GM23338 (cell line): ENCODE results near the gene TTLL6. TPM values are rescaled to one million over a fixed set of nuclear protein-coding genes. Genes with fewer than 3 reads are reported as not detected.

ENCODE experiments used
- ATAC-seq: fragments of 200-7000 bp; cut with Tn5 transposase; 3 replicates; pipeline ENCODE4 v1.9.1; 2020
- DNase-seq: peaks from one replicate; pipeline ENCODE4 v3.0.0-alpha.2; 2015; ENCODE audit warnings: low spot score
- H2AFZ ChIP-seq: fragments of 200-600 bp; sonication (generic); 2 replicates; pipeline ENCODE4 v1.8.0; 2016; ENCODE audit warnings: antibody characterized with exemption, mild to moderate bottlenecking, moderate library complexity
- H3F3A ChIP-seq: fragments of 200-600 bp; sonication (generic); replicated peaks from 2 replicates; pipeline ENCODE4 v1.8.0; 2017; ENCODE audit warnings: antibody characterized with exemption, mixed run types, low read depth
- H3K27ac ChIP-seq: fragments of 200-600 bp; sonication (generic); 2 replicates; pipeline ENCODE4 v1.6.1; 2016; ENCODE audit warnings: low read depth
- H3K27me3 ChIP-seq: fragments of 200-600 bp; sonication (generic); 2 replicates; pipeline ENCODE4 v1.8.0; 2016; ENCODE audit warnings: mild to moderate bottlenecking, mixed run types, moderate library complexity; ENCODE audit not compliant: insufficient read depth
- H3K36me3 ChIP-seq: fragments of 200-600 bp; sonication (generic); 2 replicates; pipeline ENCODE4 v1.8.0; 2016; ENCODE audit warnings: mild to moderate bottlenecking; ENCODE audit not compliant: insufficient read depth
- H3K4me1 ChIP-seq: fragments of 200-600 bp; sonication (generic); 2 replicates; pipeline ENCODE4 v1.8.0; 2016; ENCODE audit warnings: mild to moderate bottlenecking, moderate library complexity; ENCODE audit not compliant: insufficient read depth
- H3K4me2 ChIP-seq: fragments of 200-600 bp; sonication (generic); 2 replicates; pipeline ENCODE4 v1.7.1; 2017; ENCODE audit warnings: mixed run types
- H3K4me3 ChIP-seq: fragments of 200-600 bp; sonication (generic); 2 replicates; pipeline ENCODE4 v1.6.1; 2016; ENCODE audit warnings: mixed run types
- H3K79me2 ChIP-seq: fragments of 200-600 bp; sonication (generic); replicated peaks from 2 replicates; pipeline ENCODE4 v1.8.0; 2017; ENCODE audit warnings: mild to moderate bottlenecking; ENCODE audit not compliant: insufficient read depth
- H3K9me2 ChIP-seq: fragments of 200-600 bp; sonication (generic); 2 replicates; pipeline ENCODE4 v1.8.0; 2017; ENCODE audit not compliant: insufficient read depth
- H4K20me1 ChIP-seq: fragments of 200-600 bp; sonication (generic); replicated peaks from 2 replicates; pipeline ENCODE4 v1.8.0; 2017; ENCODE audit warnings: mild to moderate bottlenecking; ENCODE audit not compliant: insufficient read depth
- H3K27ac Mint-ChIP-seq: 2 replicates; pipeline ENCODE4 v1.8.0; 2020; ENCODE audit warnings: inconsistent platforms, mild to moderate bottlenecking, moderate library complexity, mixed read lengths
- H3K27me3 Mint-ChIP-seq: 3 replicates; pipeline ENCODE4 v1.8.0; 2022; ENCODE audit warnings: low read depth, mild to moderate bottlenecking, moderate library complexity, mixed read lengths, inconsistent platforms; ENCODE audit not compliant: insufficient read depth, poor library complexity
- H3K36me3 Mint-ChIP-seq: 3 replicates; pipeline ENCODE4 v1.8.0; 2021; ENCODE audit warnings: low read depth, mild to moderate bottlenecking, inconsistent platforms, moderate library complexity, mixed read lengths
- H3K4me1 Mint-ChIP-seq: 3 replicates; pipeline ENCODE4 v1.8.0; 2020; ENCODE audit warnings: mild to moderate bottlenecking, inconsistent platforms, mixed read lengths
- H3K4me3 Mint-ChIP-seq: 3 replicates; pipeline ENCODE4 v1.8.0; 2021; ENCODE audit warnings: moderate library complexity, mild to moderate bottlenecking, inconsistent platforms, mixed read lengths
- H3K9me3 Mint-ChIP-seq: 3 replicates; pipeline ENCODE4 v1.8.0; 2020; ENCODE audit warnings: moderate library complexity, mild to moderate bottlenecking, inconsistent platforms, mixed read lengths
- CREB1 ChIP-seq: fragments of 250-450 bp; sonication (Bioruptor Pico); IDR thresholded peaks from 2 replicates; pipeline ENCODE4 v1.5.0; 2020; ENCODE audit warnings: low read depth, mild to moderate bottlenecking, moderate library complexity
- CTCF ChIP-seq, 2 experiments: fragments of 200-600 bp in 1 of 2; sonication (generic) in 1 of 2; conservative IDR thresholded peaks; 2 replicates each; pipeline versions ENCODE4 v1.5.1 to v1.6.1; 2016 to 2017; ENCODE audit warnings: antibody characterized with exemption in 2 of 2, low read depth in 2 of 2, mild to moderate bottlenecking in 2 of 2, moderate library complexity in 1 of 2
- ETS1 ChIP-seq: IDR thresholded peaks from 2 replicates; pipeline ENCODE4 v1.6.1; 2016; ENCODE audit warnings: antibody characterized with exemption
- EZH2 ChIP-seq: fragments of 200-600 bp; sonication (generic); IDR thresholded peaks from one replicate; pipeline ENCODE4 v1.8.0; 2017; ENCODE audit warnings: antibody characterized with exemption, mild to moderate bottlenecking, low read depth; ENCODE audit not compliant: unreplicated experiment
- EZH2phosphoT487 ChIP-seq: fragments of 200-600 bp; sonication (generic); IDR thresholded peaks from one replicate; pipeline ENCODE4 v1.8.1; 2018; ENCODE audit warnings: antibody characterized with exemption; ENCODE audit not compliant: unreplicated experiment
- JUNB ChIP-seq: IDR thresholded peaks from one replicate; pipeline ENCODE4 v1.6.1; 2016; ENCODE audit warnings: antibody characterized with exemption; ENCODE audit not compliant: unreplicated experiment
- POLR2AphosphoS5 ChIP-seq: IDR thresholded peaks from 2 replicates; pipeline ENCODE4 v1.6.1; 2016; ENCODE audit warnings: antibody characterized with exemption, low read depth
- STAT1 ChIP-seq: IDR thresholded peaks from one replicate; pipeline ENCODE4 v1.6.1; 2016; ENCODE audit warnings: antibody characterized with exemption; ENCODE audit not compliant: unreplicated experiment
- ZNF331 ChIP-seq: fragments of 250-450 bp; sonication (Bioruptor Pico); IDR thresholded peaks from 2 replicates; pipeline ENCODE4 v1.5.0; 2020; ENCODE audit warnings: low read depth, mild to moderate bottlenecking, moderate library complexity
- polyA plus RNA-seq: library from polyadenylated mRNA; unstranded; fragments of >200 nt; fragmentation: Nextera tagmentation; extraction: Ambion mirVana; gene quantifications from 2 replicates; pipeline ENCODE4 v1.2.1, GENCODE V29; 2016
- total RNA-seq: library from RNA; depleted of rRNA; stranded (reverse); fragments of >200 nt; shearing (Covaris generic); gene quantifications from 2 replicates; pipeline ENCODE4 v1.2.3, GENCODE V29; 2014
- TF ChIP-seq, protein P1 (sequence below): fragments of 250-450 bp; sonication (Bioruptor Pico); IDR thresholded peaks from 2 replicates; pipeline ENCODE4 v1.5.0; 2020; ENCODE audit warnings: mild to moderate bottlenecking, moderate library complexity

TTLL6 gene
- total and polyA plus RNA-seq, 2 experiments from 2014 or later = 1.9 to 4.7 TPM

DNA sequence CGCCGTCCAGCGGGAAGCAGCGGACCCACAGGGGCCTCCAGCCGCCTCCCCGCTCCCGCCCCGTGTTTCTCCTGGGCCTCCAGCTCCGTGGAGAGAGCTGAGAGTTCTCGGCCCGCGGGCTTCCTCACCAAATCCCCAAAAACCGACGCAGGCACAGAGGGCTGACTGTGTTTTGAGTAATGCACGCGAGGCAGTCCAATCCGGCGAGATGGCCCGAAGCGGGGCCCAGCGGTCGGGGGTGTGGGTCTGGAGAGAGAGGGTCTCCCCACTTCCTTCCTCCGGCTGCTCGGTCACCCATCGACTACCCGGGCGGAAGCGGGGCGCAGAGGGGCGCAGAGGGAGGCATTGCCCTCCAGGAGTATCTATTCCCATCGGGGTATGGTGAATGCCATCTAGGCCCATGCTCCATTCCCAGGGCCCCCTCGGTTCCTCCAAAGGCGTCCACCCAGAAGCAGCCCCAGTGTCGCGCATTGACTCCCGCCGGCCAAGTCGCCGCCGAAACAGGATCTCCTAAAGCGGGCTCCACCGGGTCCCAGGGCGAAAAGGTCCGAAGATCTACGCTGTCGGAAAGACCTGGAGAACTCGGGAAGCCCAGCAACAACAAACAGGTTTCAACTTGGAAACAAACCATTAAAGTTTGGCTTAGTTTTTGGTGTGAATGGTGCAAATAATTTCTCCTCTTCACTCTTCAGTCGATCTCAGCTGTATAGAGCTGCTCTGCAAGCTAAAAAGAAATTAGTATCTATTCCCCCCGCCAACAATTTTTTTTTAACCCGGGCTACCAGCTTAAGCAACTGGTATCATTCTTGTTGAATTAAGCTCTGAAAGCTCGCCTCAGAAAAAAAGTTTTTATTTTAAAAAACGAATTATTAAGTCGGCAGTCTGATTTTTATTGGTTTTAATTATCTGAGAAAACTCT lies 69.3 kb downstream of the TTLL6 start:
- H3K79me2 ChIP-seq = no peaks in the 10 kb centered on the region
- ATAC-seq = peak; percentile 18
- Mint-ChIP-seq H3K9me3 (no peaks in the 10 kb centered on the region), H3K36me3 (no peaks in the 10 kb centered on the region), H3K4me3 (no peak overlapping the region), H3K4me1 (peaks cover 17% of the 10 kb centered on the region), H3K27me3 (peaks cover 99% of the 10 kb centered on the region), H3K27ac (no peak overlapping the region)
- H3K4me2 ChIP-seq = peak overlapping the region; percentile 62
- H3K4me1 ChIP-seq = peaks cover 30% of the 10 kb centered on the region
- no peak overlapping the region for H3K27ac ChIP-seq
- no peaks in the 10 kb centered on the region for H3K9me2 ChIP-seq
- peaks cover 100% of the 10 kb centered on the region for H3K27me3 ChIP-seq
- no peak overlapping the region for H2AFZ ChIP-seq
- H3F3A ChIP-seq = peaks cover 32% of the 10 kb centered on the region
- H3K4me3 ChIP-seq = 0 out of 2 replicates have a peak overlapping the region, but pooled peaks have one; percentile 28
- H3K36me3 ChIP-seq = no peaks in the 10 kb centered on the region; the same call in 1 of the 2 replicates
- DNase-seq = peak; percentile 64
- TF ChIP-seq STAT1 (no peak), ZNF331 (CRISPR knock-in tag) (no peak), POLR2AphosphoS5 (no peak), EZH2phosphoT487 (peak; percentile 50), EZH2 (peak; percentile 97)
- peaks cover 58% of the 10 kb centered on the region for H4K20me1 ChIP-seq

GRCh38 chr17:48746916-48747444 lies 70.0 kb downstream of the TTLL6 start:
- Mint-ChIP-seq H3K27ac (no peak overlapping the region), H3K36me3 (no peaks in the 10 kb centered on the region), H3K4me1 (peaks cover 17% of the 10 kb centered on the region), H3K9me3 (no peaks in the 10 kb centered on the region), H3K4me3 (peak overlapping the region; percentile 25; the same call in 1 of the 3 replicates), H3K27me3 (peaks cover 99% of the 10 kb centered on the region)
- H3K79me2 ChIP-seq = no peaks in the 10 kb centered on the region
- no peak overlapping the region for H3K27ac ChIP-seq
- H2AFZ ChIP-seq = no peak overlapping the region
- H3K27me3 ChIP-seq = peaks cover 100% of the 10 kb centered on the region
- no peak for TF ChIP-seq ETS1
- no peak for TF ChIP-seq CREB1 (CRISPR knock-in tag)
- no peak for TF ChIP-seq POLR2AphosphoS5
- no peak for TF ChIP-seq CTCF (conservative IDR thresholded peaks at IDR 0.05; ENCODE audit: low read depth in 2 of 2)
- peak; percentile 94 for TF ChIP-seq EZH2
- TF ChIP-seq, protein P1, sequence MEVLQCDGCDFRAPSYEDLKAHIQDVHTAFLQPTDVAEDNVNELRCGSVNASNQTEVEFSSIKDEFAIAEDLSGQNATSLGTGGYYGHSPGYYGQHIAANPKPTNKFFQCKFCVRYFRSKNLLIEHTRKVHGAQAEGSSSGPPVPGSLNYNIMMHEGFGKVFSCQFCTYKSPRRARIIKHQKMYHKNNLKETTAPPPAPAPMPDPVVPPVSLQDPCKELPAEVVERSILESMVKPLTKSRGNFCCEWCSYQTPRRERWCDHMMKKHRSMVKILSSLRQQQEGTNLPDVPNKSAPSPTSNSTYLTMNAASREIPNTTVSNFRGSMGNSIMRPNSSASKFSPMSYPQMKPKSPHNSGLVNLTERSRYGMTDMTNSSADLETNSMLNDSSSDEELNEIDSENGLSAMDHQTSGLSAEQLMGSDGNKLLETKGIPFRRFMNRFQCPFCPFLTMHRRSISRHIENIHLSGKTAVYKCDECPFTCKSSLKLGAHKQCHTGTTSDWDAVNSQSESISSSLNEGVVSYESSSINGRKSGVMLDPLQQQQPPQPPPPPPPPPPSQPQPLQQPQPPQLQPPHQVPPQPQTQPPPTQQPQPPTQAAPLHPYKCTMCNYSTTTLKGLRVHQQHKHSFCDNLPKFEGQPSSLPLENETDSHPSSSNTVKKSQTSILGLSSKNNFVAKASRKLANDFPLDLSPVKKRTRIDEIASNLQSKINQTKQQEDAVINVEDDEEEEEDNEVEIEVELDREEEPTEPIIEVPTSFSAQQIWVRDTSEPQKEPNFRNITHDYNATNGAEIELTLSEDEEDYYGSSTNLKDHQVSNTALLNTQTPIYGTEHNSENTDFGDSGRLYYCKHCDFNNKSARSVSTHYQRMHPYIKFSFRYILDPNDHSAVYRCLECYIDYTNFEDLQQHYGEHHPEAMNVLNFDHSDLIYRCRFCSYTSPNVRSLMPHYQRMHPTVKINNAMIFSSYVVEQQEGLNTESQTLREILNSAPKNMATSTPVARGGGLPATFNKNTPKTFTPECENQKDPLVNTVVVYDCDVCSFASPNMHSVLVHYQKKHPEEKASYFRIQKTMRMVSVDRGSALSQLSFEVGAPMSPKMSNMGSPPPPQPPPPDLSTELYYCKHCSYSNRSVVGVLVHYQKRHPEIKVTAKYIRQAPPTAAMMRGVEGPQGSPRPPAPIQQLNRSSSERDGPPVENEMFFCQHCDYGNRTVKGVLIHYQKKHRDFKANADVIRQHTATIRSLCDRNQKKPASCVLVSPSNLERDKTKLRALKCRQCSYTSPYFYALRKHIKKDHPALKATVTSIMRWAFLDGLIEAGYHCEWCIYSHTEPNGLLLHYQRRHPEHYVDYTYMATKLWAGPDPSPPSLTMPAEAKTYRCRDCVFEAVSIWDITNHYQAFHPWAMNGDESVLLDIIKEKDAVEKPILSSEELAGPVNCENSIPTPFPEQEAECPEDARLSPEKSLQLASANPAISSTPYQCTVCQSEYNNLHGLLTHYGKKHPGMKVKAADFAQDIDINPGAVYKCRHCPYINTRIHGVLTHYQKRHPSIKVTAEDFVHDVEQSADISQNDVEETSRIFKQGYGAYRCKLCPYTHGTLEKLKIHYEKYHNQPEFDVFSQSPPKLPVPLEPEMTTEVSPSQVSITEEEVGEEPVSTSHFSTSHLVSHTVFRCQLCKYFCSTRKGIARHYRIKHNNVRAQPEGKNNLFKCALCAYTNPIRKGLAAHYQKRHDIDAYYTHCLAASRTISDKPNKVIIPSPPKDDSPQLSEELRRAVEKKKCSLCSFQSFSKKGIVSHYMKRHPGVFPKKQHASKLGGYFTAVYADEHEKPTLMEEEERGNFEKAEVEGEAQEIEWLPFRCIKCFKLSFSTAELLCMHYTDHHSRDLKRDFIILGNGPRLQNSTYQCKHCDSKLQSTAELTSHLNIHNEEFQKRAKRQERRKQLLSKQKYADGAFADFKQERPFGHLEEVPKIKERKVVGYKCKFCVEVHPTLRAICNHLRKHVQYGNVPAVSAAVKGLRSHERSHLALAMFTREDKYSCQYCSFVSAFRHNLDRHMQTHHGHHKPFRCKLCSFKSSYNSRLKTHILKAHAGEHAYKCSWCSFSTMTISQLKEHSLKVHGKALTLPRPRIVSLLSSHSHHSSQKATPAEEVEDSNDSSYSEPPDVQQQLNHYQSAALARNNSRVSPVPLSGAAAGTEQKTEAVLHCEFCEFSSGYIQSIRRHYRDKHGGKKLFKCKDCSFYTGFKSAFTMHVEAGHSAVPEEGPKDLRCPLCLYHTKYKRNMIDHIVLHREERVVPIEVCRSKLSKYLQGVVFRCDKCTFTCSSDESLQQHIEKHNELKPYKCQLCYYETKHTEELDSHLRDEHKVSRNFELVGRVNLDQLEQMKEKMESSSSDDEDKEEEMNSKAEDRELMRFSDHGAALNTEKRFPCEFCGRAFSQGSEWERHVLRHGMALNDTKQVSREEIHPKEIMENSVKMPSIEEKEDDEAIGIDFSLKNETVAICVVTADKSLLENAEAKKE = no peak
- no peak for TF ChIP-seq JUNB
- no peak for TF ChIP-seq ZNF331 (CRISPR knock-in tag)
- peaks cover 54% of the 10 kb centered on the region for H4K20me1 ChIP-seq
- peak overlapping the region; percentile 62 for H3K4me2 ChIP-seq
- H3K4me3 ChIP-seq = 0 out of 2 replicates have a peak overlapping the region, but pooled peaks have one; percentile 26
- no peaks in the 10 kb centered on the region for H3K9me2 ChIP-seq
- ATAC-seq = peak; percentile 12; the same call in 2 of the 3 replicates
- no peaks in the 10 kb centered on the region; the same call in 1 of the 2 replicates for H3K36me3 ChIP-seq
- H3F3A ChIP-seq = peaks cover 32% of the 10 kb centered on the region
- H3K4me1 ChIP-seq = peaks cover 23% of the 10 kb centered on the region
- peak; percentile 43 for DNase-seq
